GM12878 (cell line): ENCODE measurements around the gene IFT27. TPM values are rescaled to one million over a fixed set of nuclear protein-coding genes. Genes with fewer than 3 reads are reported as not detected.

Experiments
- ATAC-seq: fragments of 200-7000 bp; cut with Tn5 transposase; 3 replicates; pipeline ENCODE4 v1.9.1; 2020; ENCODE audit warnings: mild to moderate bottlenecking, moderate library complexity
- BruUV-seq: library from RNA; stranded (reverse); fragments of 400-500 nt; replicated peaks from 2 replicates; lab custom pipeline; 2021; lab: Mats Ljungman, UMichigan
- CTCF ChIA-PET: fragments of 300-600 bp; sonication (Branson Sonifier 250); formaldehyde crosslinking; extraction: SDS; loops from one replicate; lab custom pipeline; 2021; ENCODE audit warnings: inconsistent platforms; lab: Yijun Ruan, JAX
- POLR2A ChIA-PET: fragments of 350-600 bp; formaldehyde crosslinking; extraction: SDS; loops from one replicate; lab custom pipeline; 2021; ENCODE audit warnings: inconsistent platforms; lab: Charles Lee
- RAD21 ChIA-PET: fragments of 300-600 bp; sonication (Branson Sonifier 250); formaldehyde crosslinking; loops from one replicate; lab custom pipeline; 2023; ENCODE audit warnings: antibody characterized with exemption; ENCODE audit not compliant: unreplicated experiment; lab: Charles Lee
- SMC1A ChIA-PET: fragments of 300-600 bp; sonication (Branson Sonifier 250); formaldehyde crosslinking; loops from one replicate; lab custom pipeline; 2023; ENCODE audit not compliant: unreplicated experiment, uncharacterized antibody; lab: Charles Lee
- DNase-seq: peaks from one replicate; pipeline ENCODE4 v3.0.0-alpha.2; 2011; ENCODE audit warnings: low read depth, low spot score
- FAIRE-seq: peaks from 3 replicates; lab custom pipeline; 2011; peaks lifted over from hg19 to GRCh38; lab: Jason Lieb, UNC
- H2AFZ ChIP-seq: 2 replicates; pipeline ENCODE4 v1.6.0; 2011; ENCODE audit warnings: low read depth, low read length, control low read depth; ENCODE audit not compliant: control insufficient read depth
- H3K27ac ChIP-seq: 2 replicates; pipeline ENCODE4 v1.5.1; 2011; ENCODE audit warnings: control low read depth; ENCODE audit not compliant: control insufficient read depth, insufficient read depth
- H3K27me3 ChIP-seq, 2 experiments: replicated peaks in 1 of 2; 2 replicates each; pipeline versions ENCODE4 v1.6.0 to v1.6.1; 2011; ENCODE audit warnings: low read length in 1 of 2; ENCODE audit not compliant: control insufficient read depth in 2 of 2, insufficient read depth in 2 of 2
- H3K36me3 ChIP-seq, 2 experiments: 2 replicates each; pipeline ENCODE4 v1.5.1; 2011; ENCODE audit warnings: low read length in 1 of 2; ENCODE audit not compliant: control insufficient read depth in 2 of 2, insufficient read depth in 2 of 2
- H3K4me1 ChIP-seq: 2 replicates; pipeline ENCODE4 v1.6.1; 2011; ENCODE audit warnings: mild to moderate bottlenecking, low read length, moderate library complexity, mixed read lengths; ENCODE audit not compliant: control insufficient read depth, insufficient read depth
- H3K4me2 ChIP-seq: 2 replicates; pipeline ENCODE4 v1.6.0; 2011; ENCODE audit warnings: control low read depth; ENCODE audit not compliant: control insufficient read depth, insufficient read depth
- H3K4me3 ChIP-seq: fragments of 200-600 bp; sonication (generic); 2 replicates; pipeline ENCODE4 v1.5.1; 2016
- H3K79me2 ChIP-seq: 2 replicates; pipeline ENCODE4 v1.6.0; 2011; ENCODE audit warnings: low read length; ENCODE audit not compliant: control insufficient read depth, insufficient read depth
- H3K9ac ChIP-seq: 2 replicates; pipeline ENCODE4 v1.8.0; 2011; ENCODE audit warnings: low read length, control low read depth, mixed read lengths; ENCODE audit not compliant: control insufficient read depth, insufficient read depth
- H3K9me3 ChIP-seq: replicated peaks from 3 replicates; pipeline ENCODE4 v1.5.1; 2011; ENCODE audit warnings: mild to moderate bottlenecking, low read length; ENCODE audit not compliant: control insufficient read depth, insufficient read depth
- H4K20me1 ChIP-seq: 2 replicates; pipeline ENCODE4 v1.6.0; 2011; ENCODE audit not compliant: control insufficient read depth, insufficient read depth
- GABPA ChIP-seq: IDR thresholded peaks from 2 replicates; pipeline ENCODE4 v1.6.1; 2014; ENCODE audit warnings: antibody characterized with exemption, low read depth, mild to moderate bottlenecking, inconsistent platforms
- HCFC1 ChIP-seq: fragments of 150-350 bp; IDR thresholded peaks from 2 replicates; pipeline ENCODE4 v1.6.1; 2014; ENCODE audit warnings: low read length
- KDM1A ChIP-seq: fragments of 200-600 bp; sonication (generic); IDR thresholded peaks from 2 replicates; pipeline ENCODE4 v1.6.1; 2016; ENCODE audit warnings: borderline replicate concordance
- MYB ChIP-seq: fragments of 150-350 bp; IDR thresholded peaks from 2 replicates; pipeline ENCODE4 v1.6.1; 2014; ENCODE audit warnings: mild to moderate bottlenecking, low read depth, low read length, borderline replicate concordance
- STAT1 ChIP-seq: fragments of 450-650 bp; conservative IDR thresholded peaks from 2 replicates; pipeline ENCODE4 v1.6.1; 2014; ENCODE audit warnings: antibody characterized with exemption, mild to moderate bottlenecking
- SUZ12 ChIP-seq: fragments of 200-600 bp; sonication (generic); IDR thresholded peaks from one replicate; pipeline ENCODE4 v1.6.1; 2018; ENCODE audit warnings: antibody characterized with exemption, mild to moderate bottlenecking; ENCODE audit not compliant: unreplicated experiment
- TCF3 ChIP-seq: IDR thresholded peaks from 2 replicates; pipeline ENCODE4 v1.6.1; 2012; ENCODE audit warnings: low read depth, mild to moderate bottlenecking, low read length, borderline replicate concordance; ENCODE audit not compliant: insufficient read depth
- WGBS: methylation state at CpG from one replicate; pipeline ENCODE4 v1.1.6; 2016; ENCODE audit warnings: low lambda C conversion rate; ENCODE audit not compliant: insufficient replicate concordance, insufficient coverage; ENCODE audit errors: missing lambda C conversion rate; 5-methylcytosine and 5-hydroxymethylcytosine counted together
- in situ Hi-C: fragments of 300-500 bp; cut with MboI; formaldehyde crosslinking; loops from 9 replicates; pipeline ENCODE4 v1.14.3; 2018; ENCODE audit warnings: mixed read lengths
- intact Hi-C: fragments of 100-400 bp; cut with micrococcal nuclease; formaldehyde crosslinking; loops from one replicate; pipeline ENCODE4 v1.14.2; 2022; ENCODE audit not compliant: unreplicated experiment
- polyA plus RNA-seq, 11 experiments: library from polyadenylated mRNA; depleted of rRNA in 4 of 11; unstranded in 6 of 11; stranded (reverse) in 5 of 11; fragments of >200 nt; fragmentation: Nextera tagmentation in 4 of 11; fragmentation: Illumina TruSeq in 1 of 11; extraction: Ambion mirVana in 4 of 11; extraction: Trizol in 1 of 11; gene quantifications; 1 replicate in 1 of 11; 2 replicates in 10 of 11; pipeline versions ENCODE4 v1.2.1 to v1.2.3, GENCODE V29; 2011 to 2016; ENCODE audit warnings: inconsistent platforms in 2 of 11, missing spikeins in 2 of 11, low read depth in 1 of 11
- total RNA-seq, 4 experiments: library from RNA; depleted of rRNA in 3 of 4; stranded (reverse); fragments of >200 nt in 3 of 4; fragmentation: Illumina TruSeq in 1 of 4; extraction: Trizol in 1 of 4; gene quantifications; 2 replicates each; pipeline versions ENCODE4 v1.2.1 to v1.2.3, GENCODE V29; 2013 to 2021
- TF ChIP-seq, protein P1 (sequence below): IDR thresholded peaks from 2 replicates; pipeline ENCODE4 v1.6.1; 2012; ENCODE audit warnings: mild to moderate bottlenecking, low read depth, low read length

The IFT27 gene
- total and polyA plus RNA-seq, 10 of the 15 experiments (the other 5 are each of a cell fraction or from before 2014, with no cell fraction given) = 2.7 to 32.5 (median 10.2) TPM

DNA sequence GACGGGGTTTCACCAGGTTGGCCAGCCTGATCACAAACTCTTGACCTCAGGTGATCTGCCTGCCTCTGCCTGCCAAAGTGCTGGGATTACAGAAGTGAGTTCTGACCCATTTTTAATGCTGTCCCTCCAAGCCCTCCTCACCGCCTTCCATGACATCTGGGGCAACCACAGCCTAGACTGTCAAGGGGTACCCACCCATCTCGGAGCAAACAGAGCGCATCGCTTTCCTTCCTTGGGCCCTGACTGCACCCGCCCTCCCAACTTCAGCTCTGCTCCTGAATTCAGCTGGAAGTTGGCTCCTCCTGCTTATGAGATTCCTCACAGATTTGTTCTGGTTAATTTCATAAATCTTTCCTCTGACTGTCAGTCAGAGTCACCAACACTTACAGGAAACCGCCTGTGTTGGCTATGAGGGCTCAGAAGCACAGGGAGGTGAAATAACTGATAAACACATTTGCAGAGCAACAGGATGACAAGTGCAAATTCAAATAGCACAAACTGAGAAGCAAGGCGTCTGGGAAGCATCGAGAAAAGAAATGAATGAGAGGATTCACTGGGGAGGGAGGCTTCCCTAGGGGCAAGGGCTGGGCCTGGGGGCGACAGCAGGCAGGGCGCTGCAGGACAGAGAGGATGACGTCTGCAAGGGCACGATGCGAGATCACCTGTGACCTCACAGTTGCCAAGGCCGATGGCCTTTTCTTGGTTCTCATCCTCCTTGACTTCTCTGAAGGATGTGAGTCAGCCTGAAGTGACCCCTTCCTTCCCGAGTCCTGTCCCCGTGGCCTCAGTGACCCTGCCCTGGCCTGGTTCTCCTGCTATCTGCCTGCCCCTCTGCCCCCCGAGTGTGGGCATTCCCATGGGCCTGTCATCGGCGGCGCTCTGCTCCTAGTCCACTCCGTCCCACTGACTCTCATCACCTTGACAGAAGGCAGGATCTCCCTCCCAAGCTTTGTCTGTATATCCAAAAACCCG, 6.1 kb downstream of the IFT27 start (continued):
- TF ChIP-seq, protein P1, sequence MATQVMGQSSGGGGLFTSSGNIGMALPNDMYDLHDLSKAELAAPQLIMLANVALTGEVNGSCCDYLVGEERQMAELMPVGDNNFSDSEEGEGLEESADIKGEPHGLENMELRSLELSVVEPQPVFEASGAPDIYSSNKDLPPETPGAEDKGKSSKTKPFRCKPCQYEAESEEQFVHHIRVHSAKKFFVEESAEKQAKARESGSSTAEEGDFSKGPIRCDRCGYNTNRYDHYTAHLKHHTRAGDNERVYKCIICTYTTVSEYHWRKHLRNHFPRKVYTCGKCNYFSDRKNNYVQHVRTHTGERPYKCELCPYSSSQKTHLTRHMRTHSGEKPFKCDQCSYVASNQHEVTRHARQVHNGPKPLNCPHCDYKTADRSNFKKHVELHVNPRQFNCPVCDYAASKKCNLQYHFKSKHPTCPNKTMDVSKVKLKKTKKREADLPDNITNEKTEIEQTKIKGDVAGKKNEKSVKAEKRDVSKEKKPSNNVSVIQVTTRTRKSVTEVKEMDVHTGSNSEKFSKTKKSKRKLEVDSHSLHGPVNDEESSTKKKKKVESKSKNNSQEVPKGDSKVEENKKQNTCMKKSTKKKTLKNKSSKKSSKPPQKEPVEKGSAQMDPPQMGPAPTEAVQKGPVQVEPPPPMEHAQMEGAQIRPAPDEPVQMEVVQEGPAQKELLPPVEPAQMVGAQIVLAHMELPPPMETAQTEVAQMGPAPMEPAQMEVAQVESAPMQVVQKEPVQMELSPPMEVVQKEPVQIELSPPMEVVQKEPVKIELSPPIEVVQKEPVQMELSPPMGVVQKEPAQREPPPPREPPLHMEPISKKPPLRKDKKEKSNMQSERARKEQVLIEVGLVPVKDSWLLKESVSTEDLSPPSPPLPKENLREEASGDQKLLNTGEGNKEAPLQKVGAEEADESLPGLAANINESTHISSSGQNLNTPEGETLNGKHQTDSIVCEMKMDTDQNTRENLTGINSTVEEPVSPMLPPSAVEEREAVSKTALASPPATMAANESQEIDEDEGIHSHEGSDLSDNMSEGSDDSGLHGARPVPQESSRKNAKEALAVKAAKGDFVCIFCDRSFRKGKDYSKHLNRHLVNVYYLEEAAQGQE = no peak
- no peak for TF ChIP-seq STAT1
- TF ChIP-seq GABPA = no peak
- no peak for TF ChIP-seq HCFC1
- no peak for TF ChIP-seq KDM1A

DNA sequence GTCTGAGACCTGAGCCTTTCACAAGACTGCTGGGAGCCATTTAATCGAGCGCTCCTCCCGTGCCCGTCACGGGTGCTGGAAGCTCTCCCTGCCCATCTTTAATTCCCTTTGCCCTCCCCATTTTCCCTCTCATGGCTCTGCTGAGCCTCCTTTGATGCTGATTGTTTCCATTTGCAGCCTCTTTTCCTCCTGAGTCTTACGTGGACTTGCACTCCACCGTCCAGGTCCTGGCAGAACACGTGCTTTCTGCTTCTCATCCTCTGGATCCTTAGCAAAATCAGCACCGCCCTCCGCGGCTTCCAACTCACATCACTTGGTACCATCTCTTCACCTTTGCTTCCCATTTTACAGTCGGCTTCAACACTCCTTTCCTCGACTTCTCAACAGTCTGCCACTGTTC, 7.3 kb downstream of the IFT27 start:
- Histone ChIP-seq H3K9ac (no peak overlapping the region), H3K4me2 (no peak overlapping the region), H3K9me3 (no peaks in the 10 kb centered on the region), H3K27me3 (no peaks in the 10 kb centered on the region; a peak in 1 of 4 replicates), H3K79me2 (no peaks in the 10 kb centered on the region), H4K20me1 (0 out of 2 replicates have a peak, but pooled peaks cover 3% of the 10 kb centered on the region), H3K27ac (no peak overlapping the region), H2AFZ (no peak overlapping the region), H3K4me1 (no peaks in the 10 kb centered on the region), H3K4me3 (no peak overlapping the region), H3K36me3 (no peaks in the 10 kb centered on the region; a peak in 1 of 4 replicates)
- TF ChIP-seq MYB (no peak), SUZ12 (no peak), TCF3 (no peak)
- in situ Hi-C loops (no loop called here), intact Hi-C loops (no loop called here)
- ChIA-PET POLR2A (no interaction called here), SMC1A (interaction anchor here (1.5 kb wide), 1 partner anchor 10 kb away, joined by 4 read pairs; no protein-coding TSS in a partner anchor), RAD21 (no interaction called here), CTCF (no interaction called here)
- FAIRE-seq (no peak), DNase-seq (no peak), ATAC-seq (no peak)
- BruUV-seq = no TSS peak
- WGBS = 87% methylated on average over 12 of the region's 13 CpGs
